Measurements from ENCODE around the gene HEXA.

DNA sequence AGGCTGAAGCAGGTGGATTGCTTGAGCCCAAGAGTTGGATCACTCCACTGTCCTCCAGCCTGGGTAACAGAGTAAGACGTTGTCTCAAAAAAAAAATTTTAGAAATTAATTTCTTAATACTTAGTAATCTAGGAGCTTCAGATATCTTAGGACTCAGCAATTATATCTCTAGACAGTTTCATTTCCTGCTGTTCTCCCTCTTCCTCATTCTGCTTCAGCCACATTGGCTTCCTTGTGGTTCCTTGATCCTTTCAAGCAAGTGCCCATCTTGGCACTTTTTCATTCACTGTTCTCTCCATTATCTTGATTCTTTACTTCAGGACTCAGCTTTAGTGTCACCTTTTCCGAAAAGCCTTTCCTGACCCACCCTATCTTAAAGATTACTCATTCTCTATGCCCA is 44.8 kb upstream of the HEXA start:
- TF ChIP-seq, protein P1, sequence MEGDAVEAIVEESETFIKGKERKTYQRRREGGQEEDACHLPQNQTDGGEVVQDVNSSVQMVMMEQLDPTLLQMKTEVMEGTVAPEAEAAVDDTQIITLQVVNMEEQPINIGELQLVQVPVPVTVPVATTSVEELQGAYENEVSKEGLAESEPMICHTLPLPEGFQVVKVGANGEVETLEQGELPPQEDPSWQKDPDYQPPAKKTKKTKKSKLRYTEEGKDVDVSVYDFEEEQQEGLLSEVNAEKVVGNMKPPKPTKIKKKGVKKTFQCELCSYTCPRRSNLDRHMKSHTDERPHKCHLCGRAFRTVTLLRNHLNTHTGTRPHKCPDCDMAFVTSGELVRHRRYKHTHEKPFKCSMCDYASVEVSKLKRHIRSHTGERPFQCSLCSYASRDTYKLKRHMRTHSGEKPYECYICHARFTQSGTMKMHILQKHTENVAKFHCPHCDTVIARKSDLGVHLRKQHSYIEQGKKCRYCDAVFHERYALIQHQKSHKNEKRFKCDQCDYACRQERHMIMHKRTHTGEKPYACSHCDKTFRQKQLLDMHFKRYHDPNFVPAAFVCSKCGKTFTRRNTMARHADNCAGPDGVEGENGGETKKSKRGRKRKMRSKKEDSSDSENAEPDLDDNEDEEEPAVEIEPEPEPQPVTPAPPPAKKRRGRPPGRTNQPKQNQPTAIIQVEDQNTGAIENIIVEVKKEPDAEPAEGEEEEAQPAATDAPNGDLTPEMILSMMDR (IDR thresholded peaks at IDR 0.05): no peak
- TF ChIP-seq EZH2 (IDR thresholded peaks at IDR 0.05): no peak
- TF ChIP-seq EZH2phosphoT487 (IDR thresholded peaks at IDR 0.05): no peak

All from neural progenitor cell (in vitro differentiated cells).